H4 (cell line): ENCODE results near the gene INO80C. TPM values are rescaled to one million over a fixed set of nuclear protein-coding genes. Genes with fewer than 3 reads are reported as not detected.
"Not testable (repeated sequence)": the region's sequence is repeated elsewhere in the genome, so short reads cannot be mapped to it uniquely, and the experiment has no call there.

Experiments used
- DNase-seq: peaks from one replicate; pipeline ENCODE4 v3.0.0-alpha.2; 2015; ENCODE audit warnings: low spot score
- total RNA-seq: library from RNA; depleted of rRNA; stranded (reverse); fragments of >200 nt; shearing (Covaris generic); gene quantifications from 2 replicates; pipeline ENCODE4 v1.2.3, GENCODE V29; 2014

INO80C gene
- total RNA-seq, 1 experiment from 2014 or later, result 3.2 TPM

DNA sequence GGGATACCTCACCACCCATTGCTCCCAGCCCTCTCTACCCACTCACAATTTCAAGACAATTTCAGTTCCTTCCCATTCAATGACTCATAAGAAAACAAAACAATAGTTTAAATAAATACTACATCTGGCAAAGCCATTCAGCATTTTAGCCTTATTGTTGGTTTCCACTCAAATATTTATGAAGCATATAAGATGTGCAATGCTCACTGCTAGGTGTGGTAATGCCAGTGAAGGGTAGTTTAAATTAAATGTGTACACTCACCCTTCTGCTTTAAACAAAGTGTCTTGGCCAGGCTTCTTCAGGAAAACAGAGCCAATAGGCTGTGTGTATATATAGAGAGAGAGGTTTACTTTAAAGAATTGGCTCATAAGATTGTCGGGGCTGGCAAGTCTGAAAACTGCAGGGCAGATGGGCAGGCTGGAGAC, 37.0 kb downstream of the INO80C start:
- DNase-seq, result peak; percentile 42

DNA sequence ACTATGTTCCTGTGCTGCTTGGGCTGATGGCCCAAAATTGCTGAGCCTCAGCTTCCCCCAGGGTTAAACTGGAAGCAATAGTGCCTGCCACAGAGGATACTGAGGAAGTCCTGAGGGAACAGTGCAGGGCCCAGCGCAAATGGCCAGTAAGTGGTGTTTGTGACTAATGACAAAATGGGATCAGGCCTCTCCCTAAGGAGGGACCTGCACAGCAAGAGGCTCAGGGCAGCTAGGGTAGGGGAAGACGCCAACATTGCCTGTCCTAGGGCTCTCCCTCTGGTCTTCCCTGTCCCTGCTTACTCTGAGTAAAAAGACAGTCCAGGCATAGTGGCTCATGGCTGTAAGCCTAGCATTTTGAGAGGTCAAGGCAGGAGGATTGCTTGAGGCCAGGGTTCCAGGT, 37.8 kb downstream of the INO80C start:
- no peak for DNase-seq

DNA sequence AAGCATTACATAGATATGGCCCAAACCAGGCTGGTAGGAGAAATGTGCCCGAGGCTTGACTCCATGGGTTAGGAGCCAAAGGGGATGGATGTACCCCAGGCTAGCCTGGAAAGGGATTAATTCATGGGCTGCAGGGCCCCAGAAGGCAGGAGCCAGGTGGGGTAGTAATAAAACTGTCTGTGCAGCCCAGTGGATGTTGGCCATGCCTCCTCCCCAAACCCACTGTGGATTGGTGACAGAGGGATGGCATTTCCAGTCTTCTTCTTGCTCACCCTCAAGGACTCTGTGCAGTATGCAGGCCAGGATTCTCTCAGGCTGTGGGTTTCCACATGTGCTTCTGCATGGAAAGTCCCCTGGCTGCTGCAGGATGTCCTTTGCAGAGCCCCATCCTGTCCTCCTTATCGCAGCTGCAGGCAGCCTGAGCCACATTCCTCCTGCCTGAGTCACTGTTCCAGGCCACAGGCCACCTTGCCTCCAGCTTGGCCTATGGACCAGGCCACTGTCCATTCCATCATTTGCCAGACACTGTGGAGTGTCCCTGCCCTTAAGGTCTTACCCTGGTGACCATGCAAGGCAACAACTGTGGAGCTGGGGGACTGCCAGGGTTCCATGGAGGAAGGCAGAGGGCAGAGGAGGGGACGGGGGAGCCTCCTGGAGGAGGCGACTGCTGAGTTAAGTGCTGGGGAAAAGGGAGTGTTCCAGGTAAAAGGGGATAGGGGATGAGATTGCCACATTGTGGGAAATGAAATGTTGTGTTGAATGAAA, 38.9 kb downstream of the INO80C start:
- peak; percentile 79 for DNase-seq

DNA sequence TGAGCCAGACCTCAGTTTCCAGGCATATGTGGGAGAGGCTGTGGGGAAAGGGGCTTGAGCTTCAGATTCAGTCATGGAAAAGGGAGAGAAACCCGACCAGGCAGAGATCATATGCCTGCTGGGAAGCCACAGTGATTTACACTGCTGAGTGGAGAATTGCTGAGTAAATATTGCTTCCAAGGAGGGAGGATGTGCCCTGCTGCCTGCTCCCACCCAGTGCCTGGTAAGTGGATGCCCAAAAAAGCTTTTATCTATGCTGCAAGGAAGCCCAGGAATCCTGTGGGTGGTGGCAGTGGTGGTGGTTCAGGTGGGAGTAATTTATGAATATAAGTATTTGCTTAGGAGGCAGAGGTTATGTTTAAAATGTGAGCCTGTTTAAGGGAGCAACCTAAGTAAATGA, 39.5 kb downstream of the INO80C start:
- peak; percentile 15 for DNase-seq

DNA sequence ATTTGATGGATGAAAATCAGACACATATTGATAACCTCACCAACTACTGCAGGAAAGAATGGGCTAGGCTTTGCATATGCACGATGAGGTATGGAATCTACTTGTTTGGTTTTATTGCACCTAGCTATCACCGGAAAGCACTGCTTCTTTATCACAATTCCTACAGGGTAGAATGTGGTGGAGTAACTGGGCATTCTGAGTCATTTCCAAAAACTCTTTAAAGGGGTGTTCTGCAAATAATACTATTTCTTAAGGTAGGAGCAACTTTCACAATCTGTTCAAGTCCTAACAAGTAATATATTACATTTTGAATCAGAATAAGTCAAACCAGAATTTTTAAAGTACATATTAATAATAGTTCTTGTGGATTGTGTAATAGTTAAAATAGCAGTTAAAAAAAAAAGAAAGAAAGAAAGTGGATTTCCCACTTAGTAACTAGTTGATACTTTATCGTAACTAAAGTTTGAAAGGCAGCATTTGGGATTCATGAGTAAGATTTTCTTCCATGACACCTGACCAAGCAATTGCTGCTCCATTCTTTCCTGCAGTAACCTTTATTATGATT, 40.5 kb downstream of the INO80C start:
- no peak for DNase-seq

DNA sequence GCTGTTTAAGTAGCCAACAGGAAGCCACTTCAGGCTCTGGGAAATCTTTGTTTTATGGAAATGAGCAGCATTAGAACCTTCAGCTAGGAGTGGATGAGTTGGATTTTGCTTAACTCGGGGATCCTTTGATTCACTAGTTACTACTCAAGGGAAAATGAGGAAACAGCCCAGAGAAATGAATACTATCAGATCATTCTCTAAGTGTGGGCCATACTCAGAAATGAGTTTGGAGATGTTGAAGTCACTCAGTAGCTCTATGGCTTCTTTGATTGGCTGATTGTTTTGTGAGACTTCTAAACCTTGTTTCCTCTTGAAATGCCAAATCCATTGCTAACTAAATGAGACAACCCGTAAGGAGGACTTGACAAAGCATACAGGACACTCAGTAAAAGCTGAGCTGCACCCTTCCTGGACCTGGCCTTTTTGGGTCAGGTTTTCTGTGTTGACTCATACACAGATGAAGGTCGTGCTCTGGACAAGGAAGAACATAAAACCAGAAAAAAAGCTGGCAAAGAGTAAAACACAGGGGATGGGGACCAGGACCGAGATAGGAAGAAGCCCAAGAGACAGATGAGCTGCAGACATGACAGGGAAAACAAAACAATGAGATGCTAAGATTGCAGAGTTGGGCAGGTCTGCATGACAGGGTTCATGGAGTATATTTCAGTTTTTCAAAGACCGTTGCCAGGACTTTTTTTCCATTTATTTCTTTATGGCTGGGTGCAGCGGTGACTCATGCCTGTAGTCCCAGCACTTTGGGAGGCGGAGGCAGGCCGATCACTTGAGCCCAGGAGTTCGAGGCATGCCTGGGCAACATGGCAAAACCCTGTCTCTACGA, 41.6 kb downstream of the INO80C start:
- DNase-seq, result no peak

DNA sequence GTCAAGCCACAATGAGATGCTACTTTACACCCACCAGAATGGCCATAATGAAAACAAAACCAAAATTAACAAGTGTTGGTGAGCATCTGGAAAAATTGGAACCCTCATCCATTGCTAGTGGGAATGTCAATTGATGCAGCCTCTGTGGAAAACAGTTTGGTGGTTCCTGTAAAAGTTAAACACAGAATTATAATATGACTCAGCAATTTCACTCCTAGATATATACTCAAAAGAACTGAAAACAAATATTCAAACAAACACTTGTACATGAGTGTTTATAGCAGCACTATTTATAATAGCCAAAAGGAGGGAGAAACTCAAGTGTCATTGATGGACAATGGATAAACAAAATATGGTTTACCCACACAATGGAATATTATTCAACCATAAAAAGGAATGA, 43.0 kb downstream of the INO80C start:
- DNase-seq, result no peak

DNA sequence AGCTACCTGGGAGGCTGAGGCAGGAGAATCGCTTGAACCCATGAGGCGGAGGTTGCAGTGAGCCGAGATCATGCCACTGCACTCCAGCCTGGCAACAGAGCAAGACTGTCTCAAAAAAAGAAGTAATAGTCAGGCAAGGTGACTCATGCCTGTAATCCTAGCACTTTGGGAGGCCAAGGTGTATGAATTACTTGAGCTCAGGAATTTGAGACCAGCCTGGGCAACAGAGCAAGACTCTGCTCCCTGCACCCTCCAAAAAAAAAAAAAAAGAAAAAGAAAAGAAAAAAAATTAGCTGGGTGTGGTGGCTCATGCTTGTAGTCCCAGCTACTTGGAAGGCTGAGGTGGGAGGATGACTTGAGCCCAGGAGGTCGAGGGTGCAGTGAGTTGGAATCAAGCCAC, 44.7 kb downstream of the INO80C start:
- not testable (repeated sequence) for DNase-seq

DNA sequence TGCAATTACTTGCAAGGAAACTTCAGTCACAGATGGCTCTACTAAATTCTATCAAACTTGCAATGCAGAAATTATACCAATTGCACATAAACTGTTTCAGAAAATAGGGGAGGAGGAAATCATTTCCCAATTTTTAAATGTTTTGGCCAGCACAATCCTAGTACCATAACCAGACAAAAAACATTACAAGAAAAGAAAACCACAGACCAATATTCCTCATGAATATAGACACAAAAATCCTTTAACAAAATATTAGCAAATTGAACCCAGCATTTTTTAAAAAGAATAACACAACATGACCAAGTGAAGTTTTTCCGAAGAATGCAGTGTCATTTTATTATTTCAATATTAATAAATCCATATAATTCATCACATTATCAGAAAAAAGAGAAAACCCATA, 45.8 kb downstream of the INO80C start:
- no peak for DNase-seq

DNA sequence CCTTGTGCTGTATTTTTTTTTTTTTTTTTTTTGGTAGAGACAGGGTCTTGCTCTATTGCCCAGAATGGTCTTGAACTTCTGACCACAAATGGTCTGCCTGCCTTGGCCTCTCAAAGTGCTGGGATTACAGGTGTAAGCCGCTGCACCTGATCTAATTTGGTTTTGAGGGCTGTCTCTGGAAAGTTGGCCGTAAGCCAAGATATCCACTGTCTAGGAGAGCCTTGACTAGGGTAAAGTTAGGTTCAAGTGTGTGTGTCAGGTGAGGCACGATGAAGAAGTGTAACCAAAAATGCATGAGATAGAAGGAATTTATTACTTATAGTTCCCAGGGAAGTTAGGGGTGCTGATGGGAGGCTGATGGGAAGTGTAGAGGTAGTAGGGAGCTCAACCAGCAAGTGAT, 46.7 kb downstream of the INO80C start:
- no peak for DNase-seq

DNA sequence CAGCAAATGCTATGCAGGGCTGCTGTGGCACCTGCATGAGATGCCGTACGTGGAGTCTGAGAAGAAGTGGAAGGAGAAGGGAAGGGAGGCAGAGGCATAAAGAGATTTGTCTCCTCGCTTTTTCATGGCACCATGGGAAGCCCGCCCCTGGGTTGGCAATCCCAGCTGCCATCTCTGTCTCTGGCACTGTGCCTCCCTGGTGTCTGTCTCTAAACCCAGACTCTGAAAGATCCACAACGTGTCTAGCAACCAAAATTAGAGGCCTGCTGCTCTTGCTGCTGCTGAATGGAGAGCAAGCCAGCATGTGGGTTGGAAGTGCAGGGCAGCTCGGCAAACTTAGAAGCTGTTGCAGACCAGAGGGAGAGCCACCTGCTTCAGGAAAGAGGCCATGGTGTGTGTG, 53.1 kb downstream of the INO80C start:
- no peak for DNase-seq

DNA sequence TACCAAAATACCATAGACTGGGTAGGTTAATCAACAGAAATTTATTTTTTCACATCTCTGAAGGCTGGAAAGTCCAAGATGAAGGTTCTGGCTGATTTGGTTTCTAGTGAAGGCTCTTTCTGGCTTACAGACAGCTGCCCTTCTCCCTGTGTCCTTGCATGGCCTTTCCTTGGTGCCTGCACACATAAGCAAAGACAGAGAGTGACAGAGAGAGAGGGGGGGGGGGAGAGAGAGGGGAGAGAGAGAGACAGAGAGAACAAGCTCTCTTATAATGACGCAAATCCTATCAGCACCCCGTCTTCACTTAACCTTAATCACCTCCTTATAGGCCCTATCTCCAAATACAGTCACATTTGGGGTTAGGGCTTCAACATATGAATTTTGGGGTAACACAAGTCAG, 53.9 kb downstream of the INO80C start:
- no peak for DNase-seq

DNA sequence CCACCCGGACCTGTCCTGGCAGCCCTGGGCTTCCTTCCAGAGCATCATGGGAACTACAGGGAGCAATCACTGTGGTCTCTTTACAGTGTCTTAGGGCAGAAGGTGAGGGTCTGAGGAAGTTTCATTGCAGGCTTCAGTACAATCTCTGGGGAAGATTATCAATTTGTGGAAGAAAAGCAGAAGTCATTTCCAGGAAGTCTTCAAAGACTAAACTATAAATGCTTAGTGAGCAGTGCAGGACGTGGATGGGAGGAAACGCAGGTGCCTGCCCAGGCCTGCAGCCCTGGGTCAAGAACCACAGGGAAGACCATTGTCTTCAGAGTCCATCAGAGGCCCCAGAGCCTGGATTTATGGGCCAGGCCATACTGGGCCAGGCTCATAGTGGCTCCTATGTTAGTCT, 54.3 kb downstream of the INO80C start:
- no peak for DNase-seq

DNA sequence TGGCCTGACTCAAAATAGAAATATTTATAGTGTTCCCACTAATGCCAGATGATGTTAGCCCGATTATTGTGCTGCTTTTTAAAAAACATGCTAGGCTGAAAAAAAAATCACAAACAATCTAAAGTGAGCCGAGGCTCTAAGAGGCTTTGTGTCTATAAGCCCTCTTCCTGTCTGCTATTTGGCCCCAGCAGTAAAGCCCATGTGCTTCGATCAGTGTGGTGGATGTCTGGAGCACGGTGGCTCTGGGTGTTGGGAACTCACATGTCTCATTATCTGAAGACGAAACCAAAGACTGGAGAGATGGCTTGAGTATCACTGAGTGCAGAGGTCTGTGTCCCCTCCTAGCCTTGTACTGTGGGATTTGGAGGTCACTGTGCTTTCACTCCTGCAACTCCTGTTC, 55.1 kb downstream of the INO80C start:
- no peak for DNase-seq

DNA sequence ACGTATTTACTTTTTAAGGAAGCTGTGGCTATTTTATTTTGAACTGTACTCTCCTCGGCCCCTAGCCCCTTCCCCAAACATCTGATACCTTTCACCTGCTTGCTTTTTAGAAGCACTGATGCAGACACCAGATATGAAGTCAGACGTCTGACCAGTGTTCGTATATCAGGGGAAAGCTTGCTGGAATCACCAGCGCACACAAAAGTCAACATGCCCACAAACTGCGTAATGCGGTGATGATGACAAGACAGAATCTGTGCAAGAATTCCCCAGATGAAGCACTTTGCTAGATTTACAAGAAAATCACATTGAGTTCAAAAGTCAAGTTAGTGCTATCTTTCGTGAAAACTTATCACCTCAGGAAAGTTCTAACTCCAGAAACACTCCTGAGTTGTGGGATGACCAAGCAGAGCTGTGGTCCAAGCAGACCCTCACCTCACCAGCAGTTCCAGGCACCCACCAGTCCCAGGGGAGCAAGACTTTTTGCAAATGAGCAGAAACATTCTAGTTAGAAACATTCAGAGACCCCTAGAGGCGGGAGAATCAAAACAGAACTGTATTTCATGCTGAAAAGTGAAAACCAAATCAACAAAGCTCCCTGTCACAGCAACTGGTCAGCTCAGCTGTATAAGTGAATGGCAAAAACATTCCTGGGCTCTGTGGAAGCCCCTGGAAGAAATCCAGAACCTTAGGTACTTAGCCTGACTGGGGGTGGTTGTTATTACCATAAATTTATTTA, 55.7 kb downstream of the INO80C start:
- DNase-seq, result no peak

DNA sequence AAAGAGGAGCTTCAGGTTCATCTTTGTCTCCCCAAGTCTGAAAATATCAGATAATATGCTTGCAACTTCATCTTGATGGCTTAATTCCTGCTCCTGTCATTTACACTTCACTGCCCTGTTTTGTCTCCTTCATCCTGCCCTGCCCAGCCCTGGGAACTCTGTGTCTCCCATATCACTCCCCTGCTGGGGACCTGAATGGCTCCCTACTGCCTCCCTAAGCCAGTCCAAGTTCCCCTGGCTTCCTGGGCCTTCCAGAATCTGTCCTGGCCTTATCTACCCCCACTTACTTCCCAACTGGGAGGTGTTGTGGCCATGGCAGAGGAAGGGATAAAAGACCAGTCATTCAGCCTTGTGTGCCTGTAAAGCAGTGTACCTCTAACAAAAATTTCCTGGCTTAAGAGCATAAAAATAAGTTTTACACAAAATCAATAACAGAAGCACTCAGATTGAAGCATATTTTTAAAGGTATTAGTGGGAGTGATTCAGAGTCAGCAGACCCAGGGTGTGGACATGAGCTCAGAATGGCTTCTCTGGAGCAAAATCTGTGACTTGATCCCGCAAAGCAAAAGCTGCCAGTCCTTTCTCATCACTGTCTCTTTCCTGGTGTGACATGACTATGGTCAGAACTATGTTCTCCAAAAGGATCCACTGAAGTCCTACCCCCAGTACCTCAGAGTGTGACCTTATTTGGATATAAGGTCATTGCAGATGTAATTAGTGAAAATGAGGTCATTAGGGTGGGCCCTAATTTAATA, 59.1 kb downstream of the INO80C start:
- no peak for DNase-seq

DNA sequence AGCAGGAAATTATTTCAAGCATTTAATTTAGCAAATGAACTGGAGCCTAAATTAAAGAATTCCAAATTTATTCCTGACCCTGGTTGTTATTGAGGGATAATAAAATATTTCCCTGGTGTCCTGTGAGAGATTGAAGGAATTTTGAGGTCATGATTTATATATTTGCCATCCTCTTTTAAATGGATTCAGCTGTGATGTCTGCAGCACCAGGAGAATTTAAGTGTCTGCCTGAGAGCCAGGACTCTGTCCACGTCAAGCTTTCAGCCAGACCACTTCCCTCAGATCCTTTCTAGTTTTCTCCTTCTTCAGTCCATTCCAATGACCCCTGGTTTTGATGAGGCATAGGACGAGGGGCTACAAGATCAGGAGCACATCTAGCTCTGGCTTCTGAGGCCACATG, 59.9 kb downstream of the INO80C start:
- no peak for DNase-seq

DNA sequence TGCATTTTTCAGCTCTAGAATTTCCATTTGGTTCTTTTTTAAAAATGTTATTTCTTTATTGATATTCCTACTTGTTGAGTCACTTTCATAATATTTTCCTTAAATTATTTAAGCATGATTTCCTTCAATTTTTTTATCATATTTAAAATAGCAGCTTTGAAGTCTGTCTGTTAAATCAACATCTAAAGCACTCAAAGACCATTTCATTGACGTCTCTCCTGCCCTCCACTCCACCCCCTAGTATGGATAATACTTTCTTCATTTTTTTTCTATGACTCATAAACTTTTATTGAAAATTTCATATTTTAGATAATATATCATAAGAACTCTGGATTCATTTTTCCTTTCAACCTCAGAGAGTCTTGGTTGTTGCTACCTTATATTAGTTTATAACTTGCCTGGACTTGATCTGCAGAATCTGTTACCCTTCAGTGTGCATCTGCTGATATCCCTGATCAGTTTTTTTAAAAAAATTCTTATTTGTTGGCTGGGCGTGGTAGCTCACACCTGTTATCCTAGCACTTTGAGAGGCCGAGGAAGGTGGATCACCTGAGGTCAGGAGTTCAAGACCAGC, 61.6 kb downstream of the INO80C start:
- no peak for DNase-seq

DNA sequence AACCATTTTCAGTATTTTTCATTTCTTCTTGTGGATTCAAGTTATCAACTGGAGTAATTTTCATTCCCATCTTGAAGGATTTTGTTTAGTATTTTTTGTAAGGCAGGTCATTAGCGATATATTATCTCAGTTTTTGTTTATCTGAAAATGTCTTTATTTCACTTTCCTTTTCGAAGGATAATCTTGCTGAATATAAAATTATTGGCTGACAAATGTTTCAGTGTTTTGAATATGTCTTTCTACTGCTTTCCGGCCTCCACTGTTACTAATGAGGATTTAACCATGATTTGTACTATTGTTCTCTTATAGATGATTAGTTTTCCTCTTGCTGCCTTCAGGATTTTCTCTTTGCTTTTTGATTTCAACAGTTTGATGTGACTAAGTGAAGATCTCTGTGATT, 62.4 kb downstream of the INO80C start:
- DNase-seq, result no peak

DNA sequence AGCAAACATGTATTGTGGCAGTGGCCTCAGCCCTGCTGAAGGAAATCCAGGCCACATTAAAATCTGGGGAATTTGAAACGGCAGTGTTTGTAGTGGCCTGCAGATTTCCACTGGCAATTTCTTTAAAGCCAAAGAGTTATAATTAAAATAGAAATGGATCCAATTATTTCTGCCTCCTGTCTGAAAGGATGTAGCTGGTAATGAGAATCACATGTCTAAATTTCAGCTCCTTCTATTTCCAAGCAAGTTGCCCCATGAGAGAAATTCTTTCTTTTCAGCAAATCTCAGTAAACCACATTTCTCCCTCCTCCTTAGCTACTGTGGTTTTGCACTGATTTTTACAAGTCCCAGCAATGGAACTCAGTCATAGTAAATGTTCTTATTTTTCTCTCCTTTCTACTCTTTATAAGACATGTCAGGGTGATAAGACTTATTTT, 65.2 kb downstream of the INO80C start:
- DNase-seq, result no peak

DNA sequence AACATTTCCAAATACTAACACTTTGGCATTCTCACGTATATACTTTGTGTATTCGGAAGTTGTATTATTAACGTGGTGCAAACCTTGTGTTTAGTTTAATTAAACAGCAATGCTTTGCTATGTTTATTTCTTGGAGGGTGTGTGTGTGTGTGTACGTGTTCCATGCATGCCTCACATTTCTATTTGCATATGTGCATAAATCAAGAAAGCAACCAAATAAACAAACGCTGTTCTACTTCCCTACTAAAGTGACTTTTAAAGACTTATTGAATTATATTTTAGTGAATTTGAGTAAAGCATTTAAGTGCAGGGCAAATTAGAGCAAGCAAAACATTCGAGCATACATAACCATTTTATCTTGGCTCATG, 66.4 kb downstream of the INO80C start:
- DNase-seq, result no peak
